Duodenal mucosa (tissue), 2 donors: ENCODE data around the gene DDX1.

Experiments
- H3K27ac ChIP-seq: one replicate; pipeline ENCODE4 v1.7.0; 2013; ENCODE audit warnings: low read depth, low read length
- H3K27me3 ChIP-seq, 2 donors: one replicate each; pipeline ENCODE4 v1.7.0; 2013; ENCODE audit warnings: low read length in 2 of 2, control low read depth in 1 of 2; ENCODE audit not compliant: insufficient read depth in 2 of 2, control insufficient read depth in 1 of 2
- H3K36me3 ChIP-seq, 2 donors: one replicate each; pipeline ENCODE4 v1.7.0; 2013; ENCODE audit warnings: low read length in 2 of 2, control low read depth in 1 of 2; ENCODE audit not compliant: insufficient read depth in 2 of 2, control insufficient read depth in 1 of 2
- H3K4me1 ChIP-seq, 2 donors: one replicate each; pipeline ENCODE4 v1.7.0; 2013; ENCODE audit warnings: low read length in 2 of 2, control low read depth in 1 of 2; ENCODE audit not compliant: insufficient read depth in 2 of 2, control insufficient read depth in 1 of 2
- H3K4me3 ChIP-seq, 2 donors: one replicate each; pipeline ENCODE4 v1.7.0; 2013; ENCODE audit warnings: low read length in 2 of 2, low read depth in 1 of 2
- H3K9ac ChIP-seq, 2 donors: one replicate each; pipeline ENCODE4 v1.7.0; 2013; ENCODE audit warnings: low read length in 2 of 2, low read depth in 1 of 2
- H3K9me3 ChIP-seq, 2 donors: one replicate each; pipeline ENCODE4 v1.7.0; 2013; ENCODE audit warnings: low read length in 2 of 2, control low read depth in 1 of 2; ENCODE audit not compliant: control insufficient read depth in 1 of 2

DDX1 gene

DNA sequence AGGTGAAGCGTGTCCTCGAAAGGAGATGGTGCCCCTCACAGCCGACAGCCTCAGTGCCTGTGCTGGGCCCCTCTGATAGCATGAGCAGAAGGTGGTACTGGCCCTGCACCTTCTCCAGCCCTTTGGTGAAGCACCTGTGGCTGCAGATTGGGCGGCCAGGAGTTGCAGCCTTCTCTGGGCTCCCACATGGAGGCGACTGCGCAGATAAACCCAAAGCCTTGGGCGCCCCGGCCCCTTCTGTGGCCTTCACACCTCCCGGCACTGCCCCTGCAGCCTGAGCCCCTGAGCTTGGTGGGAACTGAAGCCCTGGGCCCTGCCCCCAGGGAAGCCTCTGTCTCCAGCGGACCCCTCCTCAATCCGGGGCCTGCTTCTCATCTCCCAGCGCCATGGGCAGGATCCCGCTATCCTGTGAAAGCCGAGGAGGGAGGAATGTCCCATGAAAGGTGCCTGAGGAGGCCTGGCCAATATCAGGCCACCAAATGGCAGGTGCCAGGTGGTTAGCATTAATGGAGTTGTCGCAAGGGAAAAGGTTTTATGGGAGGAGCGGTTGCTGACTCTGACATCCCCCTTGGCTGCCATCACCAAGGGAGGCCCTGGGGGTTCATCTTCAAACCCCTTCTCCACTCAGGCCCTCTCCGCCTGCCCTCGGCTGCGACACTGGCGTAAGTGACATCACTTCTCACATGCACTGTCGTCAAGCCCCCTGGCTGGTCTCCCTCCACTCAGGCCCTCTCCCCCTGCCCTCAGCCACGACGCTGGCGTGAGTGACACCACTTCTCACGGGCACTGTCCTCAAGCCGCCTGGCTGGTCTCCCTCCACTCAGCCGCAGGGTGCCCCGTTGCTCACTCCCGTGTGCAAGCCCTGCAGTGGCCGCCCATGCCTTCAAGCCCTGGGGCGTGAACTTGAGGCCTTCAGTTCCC, 62.4 kb downstream of the DDX1 start:
- no peak overlapping the region for H3K9ac ChIP-seq
- H3K27ac ChIP-seq, result no peak overlapping the region
- no peaks in the 10 kb centered on the region for H3K36me3 ChIP-seq
- peaks cover 0 to 3% of the 10 kb centered on the region in 2 donors for H3K27me3 ChIP-seq
- H3K4me1 ChIP-seq, result no peaks in the 10 kb centered on the region
- H3K4me3 ChIP-seq, result no peak overlapping the region
- H3K9me3 ChIP-seq, result no peaks in the 10 kb centered on the region

GRCh38 chr2:15654727-15655073, 63.0 kb downstream of the DDX1 start:
- Histone ChIP-seq H3K36me3 (no peaks in the 10 kb centered on the region), H3K27ac (no peak overlapping the region), H3K9me3 (no peaks in the 10 kb centered on the region), H3K27me3 (peaks cover 0 to 3% of the 10 kb centered on the region in 2 donors), H3K4me3 (no peak overlapping the region), H3K4me1 (no peaks in the 10 kb centered on the region), H3K9ac (no peak overlapping the region)

DNA sequence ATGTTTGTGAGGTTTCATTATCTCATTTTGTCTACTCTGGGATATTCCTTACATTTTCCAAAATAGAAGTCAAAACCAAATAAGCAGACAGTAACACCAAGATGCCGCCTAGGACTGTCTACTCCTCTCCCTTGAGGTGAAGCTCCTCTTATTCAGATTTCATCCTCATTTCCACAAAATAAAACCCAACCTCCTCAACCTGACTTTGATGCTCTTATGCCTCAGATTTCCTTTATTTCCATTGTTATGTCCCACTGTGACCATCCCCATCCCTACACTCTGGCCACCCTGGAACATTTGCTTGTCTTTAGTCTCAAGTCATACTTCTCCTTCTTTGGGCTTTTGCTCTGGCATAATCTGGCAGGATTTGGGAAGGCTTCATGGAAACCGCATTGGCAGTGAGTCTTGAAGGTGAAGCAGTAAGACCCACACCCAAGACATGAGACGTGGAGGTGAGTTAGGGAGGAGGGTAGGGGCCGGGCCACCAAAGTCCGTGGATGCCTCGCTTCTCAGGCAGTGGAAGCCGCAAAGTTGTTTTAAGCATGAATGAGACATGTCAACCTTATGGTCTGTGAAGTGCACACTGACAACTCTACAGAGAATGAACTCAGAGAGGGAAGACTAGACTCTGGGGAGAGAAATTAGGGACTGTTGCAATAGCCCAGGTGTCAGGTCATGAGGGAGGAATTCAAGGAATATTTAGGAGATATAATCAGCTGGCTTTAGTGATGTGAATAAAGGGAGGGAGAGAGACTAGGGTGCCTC, 63.6 kb downstream of the DDX1 start:
- Histone ChIP-seq H3K27me3 (peaks cover 0 to 3% of the 10 kb centered on the region in 2 donors), H3K36me3 (no peaks in the 10 kb centered on the region)

GRCh38 chr2:15656090-15656489, 64.4 kb downstream of the DDX1 start:
- Histone ChIP-seq H3K27me3 (peaks cover 0 to 3% of the 10 kb centered on the region in 2 donors), H3K4me3 (no peak overlapping the region), H3K9ac (no peak overlapping the region), H3K9me3 (no peaks in the 10 kb centered on the region), H3K36me3 (no peaks in the 10 kb centered on the region), H3K4me1 (no peaks in the 10 kb centered on the region), H3K27ac (no peak overlapping the region)

More for the DNA sequence above, 63.6 kb downstream of the DDX1 start:
- Histone ChIP-seq H3K9me3 (no peaks in the 10 kb centered on the region), H3K9ac (no peak overlapping the region), H3K4me1 (no peaks in the 10 kb centered on the region), H3K4me3 (no peak overlapping the region), H3K27ac (no peak overlapping the region)

DNA sequence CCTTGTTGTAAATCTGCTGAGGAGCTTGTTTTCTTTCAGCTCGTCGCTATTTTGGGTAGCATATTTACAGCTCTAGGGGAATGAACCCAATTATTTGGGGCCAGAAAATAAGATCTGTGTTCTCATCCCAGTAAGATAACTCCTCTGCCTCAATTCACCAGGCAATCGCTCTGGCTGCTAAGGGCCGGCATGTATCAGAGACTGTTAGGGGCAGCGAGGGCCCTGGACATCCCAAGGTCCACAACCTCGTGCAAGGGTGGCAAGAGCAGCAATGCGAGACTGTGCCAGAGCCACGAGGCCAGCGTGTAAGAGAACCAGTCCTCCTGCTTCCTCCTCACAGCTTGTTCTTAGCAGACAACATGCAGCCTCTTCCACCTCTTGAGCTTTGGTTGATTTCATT, 66.1 kb downstream of the DDX1 start:
- no peak overlapping the region for H3K27ac ChIP-seq
- H3K4me3 ChIP-seq, result no peak overlapping the region
- H3K36me3 ChIP-seq, result no peaks in the 10 kb centered on the region
- H3K9me3 ChIP-seq, result no peaks in the 10 kb centered on the region
- peaks cover 0 to 3% of the 10 kb centered on the region in 2 donors for H3K27me3 ChIP-seq
- H3K9ac ChIP-seq, result no peak overlapping the region
- H3K4me1 ChIP-seq, result no peaks in the 10 kb centered on the region

- no peak overlapping the region for H3K4me3 ChIP-seq
- H3K27ac ChIP-seq, result no peak overlapping the region
- H3K9ac ChIP-seq, result no peak overlapping the region
- H3K4me1 ChIP-seq, result no peaks in the 10 kb centered on the region
- peaks cover 0 to 3% of the 10 kb centered on the region in 2 donors for H3K27me3 ChIP-seq
- H3K9me3 ChIP-seq, result no peaks in the 10 kb centered on the region
- H3K36me3 ChIP-seq, result no peaks in the 10 kb centered on the region
Observed at GRCh38 chr2:15658911-15659310, 67.2 kb downstream of the DDX1 start.

GRCh38 chr2:15660491-15661294, 69.0 kb downstream of the DDX1 start:
- Histone ChIP-seq H3K9me3 (no peaks in the 10 kb centered on the region), H3K4me1 (peaks cover 0 to 6% of the 10 kb centered on the region in 2 donors), H3K27me3 (peaks cover 0 to 3% of the 10 kb centered on the region in 2 donors), H3K4me3 (no peak overlapping the region), H3K9ac (no peak overlapping the region), H3K27ac (no peak overlapping the region), H3K36me3 (no peaks in the 10 kb centered on the region)

GRCh38 chr2:15661295-15661569, 69.6 kb downstream of the DDX1 start:
- Histone ChIP-seq H3K4me1 (peaks cover 3 to 11% of the 10 kb centered on the region in 2 donors), H3K9me3 (no peaks in the 10 kb centered on the region), H3K4me3 (no peak overlapping the region), H3K36me3 (no peaks in the 10 kb centered on the region), H3K27me3 (peaks cover 0 to 1% of the 10 kb centered on the region in 2 donors), H3K27ac (no peak overlapping the region), H3K9ac (no peak overlapping the region)

GRCh38 chr2:15662026-15662425, 70.4 kb downstream of the DDX1 start:
- Histone ChIP-seq H3K36me3 (no peaks in the 10 kb centered on the region), H3K4me1 (peaks cover 3 to 12% of the 10 kb centered on the region in 2 donors), H3K4me3 (no peak overlapping the region), H3K9me3 (no peaks in the 10 kb centered on the region), H3K27ac (no peak overlapping the region), H3K27me3 (no peaks in the 10 kb centered on the region), H3K9ac (no peak overlapping the region)

DNA sequence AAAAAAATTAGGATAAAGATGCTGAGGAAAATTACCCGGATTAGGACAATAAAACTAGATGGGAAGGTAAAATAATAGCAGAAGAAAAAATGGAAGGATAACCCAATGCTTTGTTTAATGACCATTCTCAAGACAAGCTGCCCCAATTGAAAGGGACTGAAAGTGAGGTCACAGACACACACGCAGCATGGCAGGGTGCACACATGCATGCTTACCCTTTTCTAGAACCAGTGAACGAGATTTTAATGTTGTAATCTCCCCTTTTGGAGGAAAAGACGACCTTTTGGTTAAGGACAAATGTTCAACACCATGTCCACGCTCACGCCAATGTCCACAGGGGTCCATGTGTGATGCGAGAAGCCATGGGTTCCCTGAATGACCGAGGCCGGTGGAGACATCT, 70.9 kb downstream of the DDX1 start:
- Histone ChIP-seq H3K9me3 (no peaks in the 10 kb centered on the region), H3K27me3 (no peaks in the 10 kb centered on the region), H3K9ac (no peak overlapping the region), H3K27ac (no peak overlapping the region), H3K36me3 (no peaks in the 10 kb centered on the region), H3K4me3 (no peak overlapping the region), H3K4me1 (peaks cover 3 to 12% of the 10 kb centered on the region in 2 donors)
